Astrocyte (in vitro differentiated cells and primary cell): ENCODE measurements around the gene PILRA. TPM values are rescaled to one million over a fixed set of nuclear protein-coding genes. Genes with fewer than 3 reads are reported as not detected.

ENCODE experiments used
- DNase-seq: peaks from one replicate; pipeline ENCODE4 v3.0.0-alpha.2; 2010; ENCODE audit warnings: low read depth
- FAIRE-seq: peaks from 2 replicates; lab custom pipeline; 2011; peaks lifted over from hg19 to GRCh38; lab: Jason Lieb, UNC
- H2AFZ ChIP-seq: 2 replicates; pipeline ENCODE4 v1.6.0; 2012; ENCODE audit warnings: low read depth, low read length, inconsistent platforms
- H3K27ac ChIP-seq: 2 replicates; pipeline ENCODE4 v1.5.1; 2011; ENCODE audit warnings: low read depth, low read length, inconsistent platforms
- H3K27me3 ChIP-seq: 2 replicates; pipeline ENCODE4 v1.6.0; 2011; ENCODE audit warnings: low read length, inconsistent platforms; ENCODE audit not compliant: insufficient read depth
- H3K36me3 ChIP-seq: 2 replicates; pipeline ENCODE4 v1.5.1; 2011; ENCODE audit warnings: low read length, inconsistent platforms; ENCODE audit not compliant: insufficient read depth
- H3K4me1 ChIP-seq: 2 replicates; pipeline ENCODE4 v1.5.1; 2011; ENCODE audit warnings: low read length, inconsistent platforms; ENCODE audit not compliant: insufficient read depth
- H3K4me2 ChIP-seq: 2 replicates; pipeline ENCODE4 v1.6.0; 2012; ENCODE audit warnings: low read length, inconsistent platforms
- H3K4me3 ChIP-seq: 2 replicates; pipeline ENCODE4 v1.5.1; 2011; ENCODE audit warnings: low read depth, mild to moderate bottlenecking, low read length, inconsistent platforms; ENCODE audit not compliant: insufficient read depth
- H3K79me2 ChIP-seq: 2 replicates; pipeline ENCODE4 v1.6.0; 2012; ENCODE audit warnings: mild to moderate bottlenecking, low read length, inconsistent platforms; ENCODE audit not compliant: insufficient read depth
- H3K9ac ChIP-seq: 2 replicates; pipeline ENCODE4 v1.6.0; 2012; ENCODE audit warnings: mild to moderate bottlenecking, low read length, inconsistent platforms
- H3K9me3 ChIP-seq: 2 replicates; pipeline ENCODE4 v1.5.1; 2012; ENCODE audit warnings: low read depth, mild to moderate bottlenecking, low read length, inconsistent platforms; ENCODE audit not compliant: insufficient read depth
- H4K20me1 ChIP-seq: 2 replicates; pipeline ENCODE4 v1.6.0; 2012; ENCODE audit warnings: low read length, inconsistent platforms; ENCODE audit not compliant: insufficient read depth
- H3K27ac Mint-ChIP-seq: one replicate; pipeline ENCODE4 v1.8.0; 2021; ENCODE audit warnings: mild to moderate bottlenecking, mixed read lengths; ENCODE audit not compliant: unreplicated experiment
- H3K27me3 Mint-ChIP-seq: one replicate; pipeline ENCODE4 v1.8.0; 2021; ENCODE audit warnings: low read depth, mixed read lengths; ENCODE audit not compliant: unreplicated experiment
- H3K36me3 Mint-ChIP-seq: one replicate; pipeline ENCODE4 v1.8.0; 2021; ENCODE audit warnings: low read depth, mixed read lengths; ENCODE audit not compliant: unreplicated experiment
- H3K4me1 Mint-ChIP-seq: one replicate; pipeline ENCODE4 v1.8.0; 2021; ENCODE audit warnings: low read depth, mixed read lengths; ENCODE audit not compliant: unreplicated experiment
- H3K4me3 Mint-ChIP-seq: one replicate; pipeline ENCODE4 v1.8.0; 2021; ENCODE audit warnings: mild to moderate bottlenecking, moderate library complexity, mixed read lengths; ENCODE audit not compliant: unreplicated experiment
- H3K9me3 Mint-ChIP-seq: one replicate; pipeline ENCODE4 v1.8.0; 2021; ENCODE audit warnings: mild to moderate bottlenecking, mixed read lengths; ENCODE audit not compliant: unreplicated experiment
- EZH2 ChIP-seq: IDR thresholded peaks from 2 replicates; pipeline ENCODE4 v1.6.1; 2012; ENCODE audit warnings: mild to moderate bottlenecking, low read length, inconsistent platforms; ENCODE audit not compliant: insufficient read depth
- total RNA-seq: library from RNA; stranded (reverse); gene quantifications from 2 replicates; pipeline ENCODE4 v1.2.1, GENCODE V29; 2021
- TF ChIP-seq, protein P1 (sequence below): IDR thresholded peaks from 2 replicates; pipeline ENCODE4 v1.5.1; 2011; ENCODE audit warnings: low read depth, mild to moderate bottlenecking, inconsistent platforms, low read length, moderate library complexity; ENCODE audit not compliant: insufficient read depth

The PILRA gene
- total RNA-seq, 1 donor from 2014 or later = 2.3 TPM

DNA sequence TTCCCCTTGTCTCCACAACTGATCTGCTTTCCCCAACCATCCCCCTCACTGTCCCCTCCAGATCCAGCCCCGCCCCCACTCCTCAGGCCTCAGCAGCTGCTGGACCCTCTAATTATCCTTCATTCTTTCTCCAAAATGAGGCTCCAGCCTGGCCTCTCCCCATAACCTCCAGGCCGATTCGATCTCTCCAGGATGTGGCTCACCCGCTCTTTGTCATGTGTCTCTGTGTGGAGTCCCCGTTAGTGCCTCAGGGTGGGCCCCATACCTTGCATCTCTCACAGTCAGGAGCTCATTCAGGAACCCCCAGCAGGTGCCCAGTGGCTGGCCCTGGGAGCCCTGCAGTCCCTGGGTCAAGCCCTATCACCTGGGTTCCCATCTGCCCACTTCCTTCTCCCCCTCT lies 1.3 kb downstream of the PILRA start:
- Histone ChIP-seq H3K27me3 (no peaks in the 10 kb centered on the region), H2AFZ (no peak overlapping the region), H3K9me3 (no peaks in the 10 kb centered on the region), H3K4me2 (no peak overlapping the region), H3K36me3 (no peaks in the 10 kb centered on the region), H3K79me2 (no peaks in the 10 kb centered on the region), H3K9ac (no peak overlapping the region), H3K27ac (no peak overlapping the region), H3K4me1 (no peaks in the 10 kb centered on the region), H3K4me3 (no peak overlapping the region), H4K20me1 (no peaks in the 10 kb centered on the region)
- Mint-ChIP-seq H3K27ac (no peak overlapping the region), H3K27me3 (peaks cover 10% of the 10 kb centered on the region), H3K4me3 (no peak overlapping the region), H3K9me3 (no peaks in the 10 kb centered on the region), H3K4me1 (no peaks in the 10 kb centered on the region), H3K36me3 (peaks cover 2% of the 10 kb centered on the region)
- no peak for FAIRE-seq
- TF ChIP-seq, protein P1, sequence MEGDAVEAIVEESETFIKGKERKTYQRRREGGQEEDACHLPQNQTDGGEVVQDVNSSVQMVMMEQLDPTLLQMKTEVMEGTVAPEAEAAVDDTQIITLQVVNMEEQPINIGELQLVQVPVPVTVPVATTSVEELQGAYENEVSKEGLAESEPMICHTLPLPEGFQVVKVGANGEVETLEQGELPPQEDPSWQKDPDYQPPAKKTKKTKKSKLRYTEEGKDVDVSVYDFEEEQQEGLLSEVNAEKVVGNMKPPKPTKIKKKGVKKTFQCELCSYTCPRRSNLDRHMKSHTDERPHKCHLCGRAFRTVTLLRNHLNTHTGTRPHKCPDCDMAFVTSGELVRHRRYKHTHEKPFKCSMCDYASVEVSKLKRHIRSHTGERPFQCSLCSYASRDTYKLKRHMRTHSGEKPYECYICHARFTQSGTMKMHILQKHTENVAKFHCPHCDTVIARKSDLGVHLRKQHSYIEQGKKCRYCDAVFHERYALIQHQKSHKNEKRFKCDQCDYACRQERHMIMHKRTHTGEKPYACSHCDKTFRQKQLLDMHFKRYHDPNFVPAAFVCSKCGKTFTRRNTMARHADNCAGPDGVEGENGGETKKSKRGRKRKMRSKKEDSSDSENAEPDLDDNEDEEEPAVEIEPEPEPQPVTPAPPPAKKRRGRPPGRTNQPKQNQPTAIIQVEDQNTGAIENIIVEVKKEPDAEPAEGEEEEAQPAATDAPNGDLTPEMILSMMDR = no peak
- TF ChIP-seq EZH2 = no peak
- no peak for DNase-seq

DNA sequence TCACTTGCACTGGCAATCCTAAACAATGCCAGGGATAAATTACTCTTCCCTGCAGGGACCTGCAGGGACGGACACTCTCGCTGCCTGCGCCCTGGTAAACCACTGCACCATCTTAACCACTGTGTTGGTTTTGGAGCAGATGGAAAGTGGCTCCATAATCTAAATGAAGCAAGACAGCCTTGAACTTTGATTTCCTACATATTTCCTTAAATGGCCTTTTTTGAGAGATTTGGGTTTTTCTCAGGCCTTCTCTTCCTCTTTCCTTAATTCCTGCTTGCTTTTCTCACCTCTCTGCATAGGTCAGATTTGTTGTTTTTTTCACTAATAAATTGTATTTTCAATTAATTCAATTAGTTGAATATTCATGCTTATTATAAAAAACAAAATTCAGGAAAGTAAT lies 2.8 kb downstream of the PILRA start:
- FAIRE-seq (no peak), DNase-seq (no peak)
- Histone ChIP-seq H3K79me2 (no peaks in the 10 kb centered on the region), H3K9ac (no peak overlapping the region), H2AFZ (no peak overlapping the region), H3K27me3 (no peaks in the 10 kb centered on the region), H3K4me3 (no peak overlapping the region), H3K36me3 (no peaks in the 10 kb centered on the region), H3K4me2 (no peak overlapping the region), H4K20me1 (no peaks in the 10 kb centered on the region), H3K27ac (no peak overlapping the region), H3K4me1 (no peaks in the 10 kb centered on the region), H3K9me3 (no peaks in the 10 kb centered on the region)
- Mint-ChIP-seq H3K27ac (no peak overlapping the region), H3K4me1 (no peaks in the 10 kb centered on the region), H3K9me3 (no peaks in the 10 kb centered on the region), H3K36me3 (peaks cover under 1% of the 10 kb centered on the region), H3K27me3 (peaks cover 10% of the 10 kb centered on the region), H3K4me3 (no peak overlapping the region)
- no peak for TF ChIP-seq EZH2

DNA sequence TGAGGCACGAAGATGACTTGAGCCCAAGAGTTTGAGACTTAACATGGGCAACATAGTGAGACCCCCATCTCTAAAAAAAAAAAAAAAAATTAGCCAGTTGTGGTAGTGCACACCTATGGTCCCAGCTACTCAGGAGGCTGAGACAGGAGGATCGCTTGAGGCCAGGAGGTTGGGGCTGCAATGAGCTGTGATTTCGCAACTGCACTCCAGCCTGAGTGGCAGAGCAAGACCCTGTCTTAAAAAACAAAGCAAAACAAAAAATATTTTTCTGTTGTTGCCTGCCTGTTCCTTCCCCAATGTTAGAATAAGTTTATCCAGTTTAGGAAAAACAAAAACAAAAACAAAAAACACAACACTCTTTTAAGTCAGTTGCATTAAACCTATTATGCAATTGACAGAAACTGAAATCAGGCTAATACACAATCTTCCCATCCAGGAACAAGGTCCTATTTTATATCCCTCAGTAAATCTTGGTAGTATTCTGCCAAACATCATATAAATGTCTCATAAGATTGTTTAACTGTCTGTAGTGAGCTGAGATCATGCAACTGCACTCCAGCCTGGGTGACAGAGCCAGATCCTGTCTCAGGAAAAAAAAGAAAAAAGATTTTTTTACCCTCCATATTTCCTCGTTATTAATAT lies 4.9 kb downstream of the PILRA start:
- H3K79me2 ChIP-seq = no peaks in the 10 kb centered on the region
- H2AFZ ChIP-seq = no peak overlapping the region
- Mint-ChIP-seq H3K36me3 (no peaks in the 10 kb centered on the region), H3K27me3 (peaks cover 10% of the 10 kb centered on the region), H3K27ac (no peak overlapping the region), H3K9me3 (no peaks in the 10 kb centered on the region), H3K4me3 (no peak overlapping the region), H3K4me1 (peaks cover 2% of the 10 kb centered on the region)
- H3K4me3 ChIP-seq = no peak overlapping the region
- no peak for DNase-seq
- H3K36me3 ChIP-seq = no peaks in the 10 kb centered on the region
- no peaks in the 10 kb centered on the region for H3K4me1 ChIP-seq
- H4K20me1 ChIP-seq = no peaks in the 10 kb centered on the region
- TF ChIP-seq EZH2 = no peak
- TF ChIP-seq, protein P1 = no peak
- H3K4me2 ChIP-seq = no peak overlapping the region
- no peak overlapping the region for H3K27ac ChIP-seq
- no peaks in the 10 kb centered on the region for H3K9me3 ChIP-seq
- H3K27me3 ChIP-seq = no peaks in the 10 kb centered on the region
- no peak overlapping the region for H3K9ac ChIP-seq
- no peak for FAIRE-seq
